Gastrocnemius medialis (tissue), 4 donors: ENCODE measurements around the gene GJD4.

Experiments
- CTCF ChIP-seq, 5 experiments: fragments of 450-650 bp in 3 of 5; fragments of 200-600 bp in 2 of 5; sonication (generic) in 2 of 5; IDR thresholded peaks in 4 of 5; conservative IDR thresholded peaks in 1 of 5; 1 replicate in 4 of 5; 2 replicates in 1 of 5; pipeline ENCODE4 v1.5.1; 2016 to 2019; ENCODE audit warnings: antibody characterized with exemption in 5 of 5, mild to moderate bottlenecking in 3 of 5, moderate library complexity in 3 of 5
- POLR2A ChIP-seq, 2 donors: fragments of 450-650 bp; IDR thresholded peaks; one replicate each; pipeline ENCODE4 v1.6.1; 2017; ENCODE audit warnings: antibody characterized with exemption in 2 of 2, mild to moderate bottlenecking in 2 of 2, moderate library complexity in 2 of 2

GRCh38 chr10:35639021-35639727 lies 34.0 kb downstream of the GJD4 start:
- TF ChIP-seq CTCF (IDR thresholded peaks at IDR 0.05 in 4 of 5, conservative IDR thresholded peaks at IDR 0.05 in 1 of 5): no peak
- no peak for TF ChIP-seq POLR2A (IDR thresholded peaks at IDR 0.05)
